Nephron progenitor cell (in vitro differentiated cells): ENCODE data around the gene TMEM256.
A peak's percentile ranks its signal among the peaks of the same experiment; 100 is the strongest.

Experiments used
- DNase-seq: peaks from one replicate; pipeline ENCODE4 v3.0.0; 2021
- H3K27ac Mint-ChIP-seq: 2 replicates; pipeline ENCODE4 v1.8.0; 2021; ENCODE audit warnings: mild to moderate bottlenecking, moderate library complexity, mixed read lengths
- H3K27me3 Mint-ChIP-seq: 2 replicates; pipeline ENCODE4 v1.8.0; 2021; ENCODE audit warnings: mild to moderate bottlenecking, low read depth, mixed read lengths; ENCODE audit not compliant: poor library complexity
- H3K36me3 Mint-ChIP-seq: 2 replicates; pipeline ENCODE4 v1.8.0; 2021; ENCODE audit warnings: low read depth, mixed read lengths
- H3K4me1 Mint-ChIP-seq: 2 replicates; pipeline ENCODE4 v1.8.0; 2021; ENCODE audit warnings: mixed read lengths
- H3K4me3 Mint-ChIP-seq: 2 replicates; pipeline ENCODE4 v1.8.0; 2021; ENCODE audit warnings: mild to moderate bottlenecking, moderate library complexity, mixed read lengths
- H3K9me3 Mint-ChIP-seq: 2 replicates; pipeline ENCODE4 v1.8.0; 2021; ENCODE audit warnings: mild to moderate bottlenecking, moderate library complexity, mixed read lengths
- TF ChIP-seq, protein P1 (sequence below): fragments of 200-600 bp; sonication (generic); IDR thresholded peaks from 2 replicates; pipeline ENCODE4 v1.5.0; 2021; ENCODE audit warnings: antibody characterized with exemption

Gene TMEM256

DNA sequence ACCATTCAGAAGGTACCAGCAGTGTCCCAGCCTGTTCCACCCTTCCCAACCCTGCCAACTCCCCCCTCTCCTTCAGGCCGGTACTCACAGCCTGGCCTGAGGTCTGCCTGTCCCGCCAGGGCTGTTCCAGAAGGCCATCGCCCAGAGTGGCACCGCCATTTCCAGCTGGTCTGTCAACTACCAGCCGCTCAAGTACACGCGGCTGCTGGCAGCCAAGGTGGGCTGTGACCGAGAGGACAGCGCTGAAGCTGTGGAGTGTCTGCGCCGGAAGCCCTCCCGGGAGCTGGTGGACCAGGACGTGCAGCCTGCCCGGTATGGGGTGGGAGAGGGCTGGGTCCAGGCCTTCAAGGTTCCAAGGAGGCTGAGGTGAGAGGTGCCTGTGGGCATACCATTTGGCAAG, 10.9 kb upstream of the TMEM256 start:
- peaks cover 30% of the 10 kb centered on the region for H3K36me3 Mint-ChIP-seq
- H3K9me3 Mint-ChIP-seq, result no peaks in the 10 kb centered on the region
- H3K4me1 Mint-ChIP-seq, result peaks cover 41% of the 10 kb centered on the region
- no peak overlapping the region for H3K4me3 Mint-ChIP-seq
- no peak overlapping the region for H3K27ac Mint-ChIP-seq
- DNase-seq, result no peak
- TF ChIP-seq, protein P1, sequence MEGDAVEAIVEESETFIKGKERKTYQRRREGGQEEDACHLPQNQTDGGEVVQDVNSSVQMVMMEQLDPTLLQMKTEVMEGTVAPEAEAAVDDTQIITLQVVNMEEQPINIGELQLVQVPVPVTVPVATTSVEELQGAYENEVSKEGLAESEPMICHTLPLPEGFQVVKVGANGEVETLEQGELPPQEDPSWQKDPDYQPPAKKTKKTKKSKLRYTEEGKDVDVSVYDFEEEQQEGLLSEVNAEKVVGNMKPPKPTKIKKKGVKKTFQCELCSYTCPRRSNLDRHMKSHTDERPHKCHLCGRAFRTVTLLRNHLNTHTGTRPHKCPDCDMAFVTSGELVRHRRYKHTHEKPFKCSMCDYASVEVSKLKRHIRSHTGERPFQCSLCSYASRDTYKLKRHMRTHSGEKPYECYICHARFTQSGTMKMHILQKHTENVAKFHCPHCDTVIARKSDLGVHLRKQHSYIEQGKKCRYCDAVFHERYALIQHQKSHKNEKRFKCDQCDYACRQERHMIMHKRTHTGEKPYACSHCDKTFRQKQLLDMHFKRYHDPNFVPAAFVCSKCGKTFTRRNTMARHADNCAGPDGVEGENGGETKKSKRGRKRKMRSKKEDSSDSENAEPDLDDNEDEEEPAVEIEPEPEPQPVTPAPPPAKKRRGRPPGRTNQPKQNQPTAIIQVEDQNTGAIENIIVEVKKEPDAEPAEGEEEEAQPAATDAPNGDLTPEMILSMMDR, result no peak
- H3K27me3 Mint-ChIP-seq, result peaks cover 6% of the 10 kb centered on the region

DNA sequence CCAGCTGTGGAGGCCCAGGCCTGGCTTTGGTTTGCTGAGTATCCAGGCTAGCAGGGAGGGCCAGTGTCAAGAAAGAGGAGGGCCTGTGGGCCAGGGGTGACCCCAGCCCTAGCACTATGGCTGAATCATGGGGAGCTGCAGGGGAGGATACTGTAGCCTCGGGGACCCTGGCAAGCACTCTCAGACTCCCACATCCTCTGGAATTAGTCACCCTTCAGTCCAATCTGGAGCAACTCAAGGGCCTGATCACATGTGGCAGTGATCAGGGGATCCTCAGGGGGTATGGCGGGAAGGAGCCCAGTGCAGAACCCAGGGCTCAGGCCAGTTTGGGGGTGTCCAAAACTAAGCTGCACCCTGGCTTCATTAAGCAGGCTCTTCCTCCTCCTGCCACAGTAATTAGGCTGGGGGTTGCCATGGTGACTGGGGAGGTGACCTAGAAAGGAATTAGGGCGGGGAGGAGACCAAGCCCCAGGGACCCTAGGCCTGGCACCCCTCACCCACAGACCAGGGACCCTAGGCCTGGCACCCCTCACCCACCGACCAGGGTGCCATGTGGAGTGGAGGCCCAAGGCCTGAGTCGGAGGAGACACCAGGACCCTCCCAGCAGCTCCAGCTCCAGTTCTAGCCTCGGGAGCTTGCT, 9.6 kb upstream of the TMEM256 start:
- Mint-ChIP-seq H3K27ac (peak overlapping the region; percentile 93), H3K9me3 (no peaks in the 10 kb centered on the region)
- DNase-seq, result no peak

DNA sequence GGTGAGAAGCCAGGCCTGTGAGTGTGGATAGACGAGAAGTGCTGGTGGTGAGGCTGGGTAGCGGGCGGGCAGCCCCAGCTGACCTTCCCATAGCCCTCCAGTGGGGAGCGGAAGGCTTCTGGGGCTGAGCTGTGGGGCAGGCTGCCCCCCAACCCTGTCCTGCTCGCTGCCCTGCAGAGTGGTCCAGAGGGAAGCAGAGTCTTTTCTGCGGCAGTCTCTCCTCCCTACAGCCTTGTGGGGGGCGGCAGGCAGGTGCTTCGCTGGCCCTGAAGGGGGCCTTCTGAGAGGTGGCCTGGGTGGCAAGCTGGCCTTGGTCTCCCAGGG, 7.5 kb upstream of the TMEM256 start:
- peaks cover 36% of the 10 kb centered on the region for H3K36me3 Mint-ChIP-seq
- H3K4me3 Mint-ChIP-seq, result no peak overlapping the region
- TF ChIP-seq, protein P1, result no peak
- no peaks in the 10 kb centered on the region for H3K9me3 Mint-ChIP-seq
- H3K27ac Mint-ChIP-seq, result no peak overlapping the region
- peaks cover 6% of the 10 kb centered on the region for H3K27me3 Mint-ChIP-seq
- no peak for DNase-seq
- H3K4me1 Mint-ChIP-seq, result peaks cover 36% of the 10 kb centered on the region

More for the DNA sequence above, 9.6 kb upstream of the TMEM256 start:
- TF ChIP-seq, protein P1, result no peak
- peaks cover 31% of the 10 kb centered on the region for H3K4me1 Mint-ChIP-seq
- peaks cover 40% of the 10 kb centered on the region for H3K36me3 Mint-ChIP-seq
- no peak overlapping the region for H3K4me3 Mint-ChIP-seq
- H3K27me3 Mint-ChIP-seq, result peaks cover 6% of the 10 kb centered on the region

DNA sequence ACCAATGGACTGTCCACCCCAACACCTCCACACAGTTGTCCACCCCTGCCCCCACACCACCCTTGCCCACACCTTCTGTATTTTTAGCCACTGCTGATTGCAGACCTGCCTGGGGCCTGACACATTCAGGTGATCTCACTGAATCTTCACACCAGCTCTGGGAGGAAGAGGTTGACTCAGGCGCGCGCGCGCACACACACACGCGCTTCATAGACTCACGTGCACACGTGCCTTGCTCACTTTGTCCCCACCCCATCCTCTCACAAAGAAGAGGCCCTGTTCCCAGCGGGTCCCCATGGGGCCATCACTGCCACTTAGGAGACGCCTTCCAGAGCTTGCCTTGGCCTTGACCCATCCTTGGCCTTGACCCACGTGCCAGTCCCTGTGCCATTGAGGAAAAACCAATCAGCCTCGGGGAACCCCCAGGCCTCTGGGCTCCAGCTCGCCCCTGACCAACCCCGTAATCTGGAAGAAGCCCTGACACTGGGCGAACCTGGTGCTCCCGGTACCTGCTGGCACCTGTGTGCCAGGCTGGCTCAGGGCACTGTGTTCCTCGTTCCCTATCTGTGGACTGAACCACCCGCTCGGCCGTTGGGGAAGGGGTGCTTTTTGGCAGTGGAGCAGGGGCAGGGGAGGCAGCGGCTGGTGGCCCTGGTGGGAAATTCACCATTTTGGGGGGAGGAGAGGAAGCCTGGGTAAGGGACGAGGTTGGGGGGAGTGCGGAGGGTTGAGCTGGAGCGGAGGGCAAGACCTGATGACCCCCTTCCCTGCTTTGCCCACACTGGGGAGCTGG, 6.9 kb upstream of the TMEM256 start:
- Mint-ChIP-seq H3K4me3 (no peak overlapping the region), H3K9me3 (no peaks in the 10 kb centered on the region), H3K4me1 (peaks cover 39% of the 10 kb centered on the region), H3K27me3 (peaks cover 6% of the 10 kb centered on the region), H3K36me3 (peaks cover 30% of the 10 kb centered on the region), H3K27ac (no peak overlapping the region)
- TF ChIP-seq, protein P1, result no peak
- DNase-seq, result no peak

DNA sequence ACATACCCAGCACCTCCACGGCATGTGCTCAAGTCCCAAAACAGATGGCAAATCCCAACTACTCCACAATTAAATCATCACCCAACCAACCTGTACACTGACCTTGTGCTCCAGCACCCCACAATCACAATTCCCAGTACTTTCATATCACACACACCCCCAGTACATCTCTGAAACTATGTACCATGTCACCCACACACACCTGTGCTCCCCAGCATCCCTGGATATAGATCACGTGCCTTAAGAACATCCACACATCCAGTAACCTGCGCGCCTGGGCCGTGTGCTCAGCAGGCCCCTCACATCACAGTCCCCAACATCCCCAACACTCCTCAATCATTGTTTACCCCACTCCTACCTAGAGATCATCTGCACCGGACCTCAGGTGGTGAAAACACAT, 5.8 kb upstream of the TMEM256 start:
- peaks cover 23% of the 10 kb centered on the region for H3K36me3 Mint-ChIP-seq
- peak overlapping the region; percentile 9 for H3K27ac Mint-ChIP-seq
- no peak overlapping the region for H3K4me3 Mint-ChIP-seq
- no peaks in the 10 kb centered on the region for H3K9me3 Mint-ChIP-seq
- peaks cover 44% of the 10 kb centered on the region for H3K4me1 Mint-ChIP-seq
- TF ChIP-seq, protein P1, result no peak
- no peak for DNase-seq
- peaks cover 2% of the 10 kb centered on the region for H3K27me3 Mint-ChIP-seq
